Neural cell (in vitro differentiated cells): ENCODE measurements around the gene SMPD3. TPM values are rescaled to one million over a fixed set of nuclear protein-coding genes. Genes with fewer than 3 reads are reported as not detected.

Source experiments
- H2AFZ ChIP-seq: fragments of 200-600, 300-800 bp; sonication (generic), shearing (Covaris generic); 2 replicates; pipeline ENCODE4 v1.6.0; 2014; ENCODE audit warnings: low read depth, mild to moderate bottlenecking, antibody characterized with exemption, low read length, moderate library complexity
- H3F3A ChIP-seq: fragments of 200-600 bp; shearing (Covaris generic); 2 replicates; pipeline ENCODE4 v1.6.1; 2016; ENCODE audit warnings: mild to moderate bottlenecking, moderate library complexity, mixed read lengths, antibody characterized with exemption, low read length; ENCODE audit not compliant: insufficient read depth, poor library complexity, severe bottlenecking
- H3K27ac ChIP-seq: fragments of 200-600, 300-800 bp; sonication (generic), shearing (Covaris generic); 2 replicates; pipeline ENCODE4 v1.5.1; 2014; ENCODE audit warnings: mild to moderate bottlenecking, low read length, moderate library complexity
- H3K27me3 ChIP-seq: fragments of 300-800, 200-600 bp; sonication (generic), shearing (Covaris generic); 2 replicates; pipeline ENCODE4 v1.6.0; 2014; ENCODE audit warnings: mild to moderate bottlenecking, low read depth, low read length, moderate library complexity; ENCODE audit not compliant: insufficient read depth
- H3K36me3 ChIP-seq: fragments of 300-800, 200-600 bp; sonication (generic), shearing (Covaris generic); 2 replicates; pipeline ENCODE4 v1.5.1; 2014; ENCODE audit warnings: mild to moderate bottlenecking, antibody characterized with exemption, low read length, moderate library complexity; ENCODE audit not compliant: insufficient read depth
- H3K4me2 ChIP-seq: fragments of 300-800, 200-600 bp; sonication (generic), shearing (Covaris generic); 2 replicates; pipeline ENCODE4 v1.6.0; 2014; ENCODE audit warnings: mild to moderate bottlenecking, low read length
- H3K4me3 ChIP-seq: fragments of 300-800, 200-600 bp; sonication (generic), shearing (Covaris generic); 2 replicates; pipeline ENCODE4 v1.5.1; 2014; ENCODE audit warnings: mild to moderate bottlenecking, low read length, moderate library complexity
- H3K79me2 ChIP-seq: fragments of 200-600 bp; shearing (Covaris generic); replicated peaks from 2 replicates; pipeline ENCODE4 v1.6.0; 2014; ENCODE audit warnings: mild to moderate bottlenecking, low read length, moderate library complexity; ENCODE audit not compliant: insufficient read depth
- H3K9ac ChIP-seq: fragments of 300-800, 200-600 bp; sonication (generic), shearing (Covaris generic); 2 replicates; pipeline ENCODE4 v1.6.1; 2016; ENCODE audit warnings: mild to moderate bottlenecking, low read length, mixed read lengths
- H3K9me2 ChIP-seq: fragments of 200-600 bp; shearing (Covaris generic); 2 replicates; pipeline ENCODE4 v1.6.1; 2016; ENCODE audit warnings: mild to moderate bottlenecking, low read length, mixed read lengths; ENCODE audit not compliant: insufficient read depth
- H3K9me3 ChIP-seq: fragments of 200-600, 300-800 bp; sonication (generic), shearing (Covaris generic); 2 replicates; pipeline ENCODE4 v1.6.1; 2016; ENCODE audit warnings: mild to moderate bottlenecking, mixed run types, low read length, moderate library complexity, mixed read lengths
- H4K20me1 ChIP-seq: fragments of 200-600 bp; shearing (Covaris generic); 2 replicates; pipeline ENCODE4 v1.6.1; 2016; ENCODE audit warnings: mild to moderate bottlenecking, mixed run types; ENCODE audit not compliant: insufficient read depth
- CTCF ChIP-seq: fragments of 450-650 bp; IDR thresholded peaks from 2 replicates; pipeline ENCODE4 v1.5.1; 2014; ENCODE audit warnings: antibody characterized with exemption, mild to moderate bottlenecking, moderate library complexity; ENCODE audit not compliant: poor library complexity, severe bottlenecking
- EP300 ChIP-seq: fragments of 450-650 bp; conservative IDR thresholded peaks from 2 replicates; pipeline ENCODE4 v1.6.1; 2014; ENCODE audit warnings: antibody characterized with exemption, mild to moderate bottlenecking, moderate library complexity; ENCODE audit not compliant: poor library complexity, severe bottlenecking
- EZH2 ChIP-seq: fragments of 200-600, 300-800 bp; shearing (Covaris generic), sonication (generic); IDR thresholded peaks from 2 replicates; pipeline ENCODE4 v1.6.1; 2014; ENCODE audit warnings: antibody characterized with exemption, low read length, borderline replicate concordance, mild to moderate bottlenecking; ENCODE audit not compliant: insufficient read depth, poor library complexity, severe bottlenecking
- MXI1 ChIP-seq: fragments of 450-650 bp; conservative IDR thresholded peaks from 2 replicates; pipeline ENCODE4 v1.6.1; 2014; ENCODE audit warnings: antibody characterized with exemption, mild to moderate bottlenecking; ENCODE audit not compliant: poor library complexity, severe bottlenecking
- POLR2AphosphoS5 ChIP-seq: IDR thresholded peaks from 2 replicates; pipeline ENCODE4 v1.6.1; 2012
- RAD21 ChIP-seq: fragments of 450-650 bp; conservative IDR thresholded peaks from 2 replicates; pipeline ENCODE4 v1.6.1; 2014; ENCODE audit warnings: antibody characterized with exemption, mild to moderate bottlenecking, moderate library complexity
- REST ChIP-seq: IDR thresholded peaks from 2 replicates; pipeline ENCODE4 v1.6.1; 2012; ENCODE audit warnings: borderline replicate concordance
- SMC3 ChIP-seq: fragments of 450-650 bp; conservative IDR thresholded peaks from 2 replicates; pipeline ENCODE4 v1.6.1; 2014; ENCODE audit warnings: antibody characterized with exemption, mild to moderate bottlenecking, moderate library complexity; ENCODE audit not compliant: poor library complexity
- TAF1 ChIP-seq: IDR thresholded peaks from 2 replicates; pipeline ENCODE4 v1.6.1; 2012; ENCODE audit warnings: low read depth
- polyA plus RNA-seq: library from polyadenylated mRNA; depleted of rRNA; stranded (reverse); fragments of >200 nt; gene quantifications from 2 replicates; pipeline ENCODE4 v1.2.3, GENCODE V29; 2014

SMPD3 gene
- polyA plus RNA-seq, 1 donor from 2014 or later = 42.7 TPM

- Histone ChIP-seq H3K79me2 (no peaks in the 10 kb centered on the region), H3K9me2 (no peaks in the 10 kb centered on the region), H3K27ac (no peak overlapping the region), H3K4me3 (no peak overlapping the region), H3K27me3 (no peaks in the 10 kb centered on the region), H3K9ac (no peak overlapping the region), H3F3A (no peaks in the 10 kb centered on the region), H2AFZ (no peak overlapping the region), H3K36me3 (no peaks in the 10 kb centered on the region), H3K9me3 (no peaks in the 10 kb centered on the region), H4K20me1 (no peaks in the 10 kb centered on the region), H3K4me2 (no peak overlapping the region)
- TF ChIP-seq MXI1 (no peak), EP300 (no peak), TAF1 (no peak), CTCF (no peak), EZH2 (no peak), RAD21 (no peak), REST (no peak)
Measured at GRCh38 chr16:68376590-68376989, 71.7 kb downstream of the SMPD3 start.

- Histone ChIP-seq H3K36me3 (no peaks in the 10 kb centered on the region), H4K20me1 (no peaks in the 10 kb centered on the region), H3K27me3 (no peaks in the 10 kb centered on the region), H3K79me2 (no peaks in the 10 kb centered on the region), H3K9me3 (no peaks in the 10 kb centered on the region), H3K27ac (no peak overlapping the region), H3K9me2 (no peaks in the 10 kb centered on the region), H2AFZ (no peak overlapping the region), H3F3A (no peaks in the 10 kb centered on the region), H3K9ac (no peak overlapping the region), H3K4me3 (no peak overlapping the region), H3K4me2 (no peak overlapping the region)
- TF ChIP-seq MXI1 (no peak), EZH2 (no peak), REST (no peak), CTCF (no peak), RAD21 (no peak), TAF1 (no peak), EP300 (no peak), SMC3 (no peak), POLR2AphosphoS5 (no peak)
Measured at GRCh38 chr16:68375801-68376536, 72.3 kb downstream of the SMPD3 start.
